ENCODE results near the gene AGPAT4.
"Not testable (repeated sequence)": the region's sequence is repeated elsewhere in the genome, so short reads cannot be mapped to it uniquely, and the experiment has no call there.

GRCh38 chr6:161314541-161315245 lies 40.8 kb upstream of the AGPAT4 start:
- not testable (repeated sequence) for TF ChIP-seq CTCF, POLR2A, EP300, POLR2AphosphoS5 (IDR thresholded peaks at IDR 0.05)
